ENCODE data around the gene TAPT1.
"Not testable (repeated sequence)": the region's sequence is repeated elsewhere in the genome, so short reads cannot be mapped to it uniquely, and the experiment has no call there.

TAPT1 gene

DNA sequence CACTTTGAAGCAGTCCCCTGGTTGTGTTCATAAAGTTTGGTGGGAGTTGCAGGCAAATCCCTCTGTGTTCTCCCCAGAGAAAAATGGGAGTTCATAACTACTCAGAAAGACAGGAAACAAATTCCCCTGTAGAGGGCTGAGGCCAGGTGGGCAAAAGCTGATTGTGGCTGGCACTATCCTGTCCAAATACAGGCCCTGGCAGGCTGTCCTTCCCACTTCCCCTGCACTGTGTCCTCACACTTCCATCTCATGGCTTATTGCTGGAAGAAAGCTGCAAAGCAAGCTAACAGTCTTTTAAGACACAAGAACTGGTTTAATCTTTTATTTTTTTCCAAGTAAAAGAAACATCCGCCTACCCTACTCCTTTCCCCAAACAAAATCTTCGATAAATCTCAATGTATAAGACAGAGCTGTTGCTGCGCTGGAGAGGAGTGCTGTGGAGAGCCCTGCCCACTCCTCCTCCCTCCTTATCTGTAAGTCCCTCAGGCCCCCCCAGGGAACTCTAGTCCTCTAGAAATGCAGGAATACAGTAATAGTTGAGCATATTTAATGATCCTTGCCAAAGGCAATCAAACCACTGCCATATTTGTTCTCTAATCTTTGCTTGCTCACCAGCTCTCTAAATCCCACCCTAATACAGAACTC lies 14.0 kb downstream of the TAPT1 start:
- no peak for DNase-seq (ENCODE audit: low spot score)

GRCh38 chr4:16207409-16207808 lies 18.9 kb downstream of the TAPT1 start:
- no peak for DNase-seq (ENCODE audit: low spot score)

- no peak for DNase-seq (ENCODE audit: low spot score)
Observed at GRCh38 chr4:16206848-16207247, 19.4 kb downstream of the TAPT1 start.

GRCh38 chr4:16206301-16206700 lies 20.0 kb downstream of the TAPT1 start:
- no peak for DNase-seq (ENCODE audit: low spot score)

- peak; percentile 53 for DNase-seq (ENCODE audit: low spot score)
Observed at GRCh38 chr4:16205298-16206164, 20.7 kb downstream of the TAPT1 start.

- no peak for DNase-seq (ENCODE audit: low spot score)
Observed at GRCh38 chr4:16204505-16204904, 21.8 kb downstream of the TAPT1 start.

DNA sequence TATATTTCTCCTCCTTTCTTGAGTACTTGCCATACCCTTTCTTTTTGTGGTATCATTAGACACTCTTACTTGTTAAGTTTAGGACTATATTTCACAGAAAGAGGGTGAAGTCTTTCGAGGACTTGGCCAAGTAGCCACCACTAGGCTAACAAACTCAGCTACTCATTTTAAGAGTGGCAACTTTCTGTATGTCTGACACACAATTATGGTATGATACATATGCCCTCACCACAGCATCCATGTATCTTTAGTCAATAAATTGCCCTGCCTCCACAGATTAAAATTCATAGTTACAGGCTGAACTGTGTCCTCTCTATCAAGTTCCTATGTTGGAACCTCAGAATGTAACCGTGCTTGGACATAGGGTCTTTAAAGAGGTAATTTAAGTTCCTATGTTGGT lies 23.2 kb downstream of the TAPT1 start:
- no peak for DNase-seq (ENCODE audit: low spot score)

- DNase-seq (ENCODE audit: low spot score): no peak
Observed at GRCh38 chr4:16202598-16202997, 23.7 kb downstream of the TAPT1 start.

- no peak for DNase-seq (ENCODE audit: low spot score)
Observed at GRCh38 chr4:16199093-16199492, 27.2 kb downstream of the TAPT1 start.

GRCh38 chr4:16197876-16198665 lies 28.2 kb downstream of the TAPT1 start:
- DNase-seq (ENCODE audit: low spot score): no peak

DNA sequence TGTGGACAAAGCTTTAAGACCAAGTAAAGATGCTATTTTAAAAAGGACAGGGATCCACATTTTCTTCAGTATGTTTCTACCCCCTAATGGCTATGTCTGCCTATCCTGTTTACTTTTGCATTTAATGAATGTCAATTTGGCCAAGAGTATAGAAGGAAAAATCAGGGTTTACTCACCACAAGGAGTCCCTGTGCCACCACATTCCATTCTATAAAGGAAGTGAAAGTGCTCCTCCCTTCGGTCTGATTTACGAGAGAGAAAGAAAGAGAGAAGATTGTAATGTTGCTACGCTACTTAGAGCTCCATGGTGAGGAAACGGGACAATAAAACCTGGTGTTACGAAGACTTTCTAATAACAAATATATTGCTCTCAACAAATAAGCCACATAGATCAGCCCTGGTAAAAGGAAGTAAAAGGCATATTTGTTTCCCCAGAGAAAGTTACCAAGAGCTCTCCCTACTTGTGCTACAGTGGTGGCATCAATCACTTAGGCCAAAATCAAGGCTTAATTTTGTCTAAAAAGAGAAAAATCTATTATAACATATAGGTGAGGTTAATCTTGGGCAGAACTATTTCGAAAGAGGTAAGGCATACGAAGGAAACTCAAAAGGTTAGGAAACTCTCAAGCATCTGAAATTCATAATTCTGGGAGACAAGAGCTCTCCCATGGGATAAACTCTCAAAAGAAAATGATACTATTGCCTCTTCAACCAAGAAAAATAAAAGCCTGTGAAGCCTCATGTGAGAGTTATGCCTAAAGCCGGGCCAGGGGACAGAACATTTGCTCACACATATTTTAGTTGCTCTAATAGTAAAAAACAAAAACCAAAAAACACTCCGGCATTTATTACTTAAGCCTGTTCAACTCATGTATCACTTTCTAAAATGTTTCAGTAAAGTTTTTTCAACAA lies 29.5 kb downstream of the TAPT1 start:
- DNase-seq (ENCODE audit: low spot score): peak; percentile 10

GRCh38 chr4:16195209-16195608 lies 31.1 kb downstream of the TAPT1 start:
- no peak for DNase-seq (ENCODE audit: low spot score)

DNA sequence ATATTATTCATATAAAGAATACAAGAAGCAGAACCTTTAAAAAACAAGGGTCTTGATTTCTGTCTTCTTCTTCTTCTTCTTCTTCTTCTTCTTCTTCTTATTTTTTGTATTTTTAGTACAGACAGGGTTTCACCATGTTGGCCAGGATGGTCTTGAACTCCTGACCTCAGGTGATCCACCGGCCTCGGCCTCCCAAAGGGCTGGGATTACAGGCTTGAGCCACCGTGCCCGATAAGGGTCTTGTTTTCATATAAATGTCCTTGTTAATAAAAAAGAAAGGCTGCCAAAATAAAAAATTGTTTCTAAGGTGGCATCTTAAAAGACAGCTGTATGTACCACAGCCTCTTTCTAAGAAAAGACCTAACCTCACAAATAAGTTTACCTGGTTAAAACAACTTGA lies 31.5 kb downstream of the TAPT1 start:
- DNase-seq (ENCODE audit: low spot score): not testable (repeated sequence)

DNA sequence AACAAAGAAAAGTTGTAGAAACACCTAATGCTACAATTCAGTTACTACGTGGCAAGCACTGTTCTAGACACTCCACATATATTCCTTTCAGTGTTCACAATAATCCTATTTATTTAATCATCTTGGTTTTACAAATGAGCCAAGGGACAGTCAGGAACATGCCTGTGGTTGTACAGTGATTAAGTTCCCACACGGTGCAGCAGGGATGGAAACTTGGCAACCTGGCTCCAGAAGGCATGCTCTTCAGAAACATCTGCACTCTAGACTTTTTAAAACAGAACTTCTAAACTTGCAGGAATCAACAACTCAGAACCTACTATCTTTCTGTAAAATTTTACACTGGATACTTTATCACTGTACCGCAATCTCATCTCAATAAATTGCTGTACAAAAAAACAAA lies 32.1 kb downstream of the TAPT1 start:
- DNase-seq (ENCODE audit: low spot score): no peak

DNA sequence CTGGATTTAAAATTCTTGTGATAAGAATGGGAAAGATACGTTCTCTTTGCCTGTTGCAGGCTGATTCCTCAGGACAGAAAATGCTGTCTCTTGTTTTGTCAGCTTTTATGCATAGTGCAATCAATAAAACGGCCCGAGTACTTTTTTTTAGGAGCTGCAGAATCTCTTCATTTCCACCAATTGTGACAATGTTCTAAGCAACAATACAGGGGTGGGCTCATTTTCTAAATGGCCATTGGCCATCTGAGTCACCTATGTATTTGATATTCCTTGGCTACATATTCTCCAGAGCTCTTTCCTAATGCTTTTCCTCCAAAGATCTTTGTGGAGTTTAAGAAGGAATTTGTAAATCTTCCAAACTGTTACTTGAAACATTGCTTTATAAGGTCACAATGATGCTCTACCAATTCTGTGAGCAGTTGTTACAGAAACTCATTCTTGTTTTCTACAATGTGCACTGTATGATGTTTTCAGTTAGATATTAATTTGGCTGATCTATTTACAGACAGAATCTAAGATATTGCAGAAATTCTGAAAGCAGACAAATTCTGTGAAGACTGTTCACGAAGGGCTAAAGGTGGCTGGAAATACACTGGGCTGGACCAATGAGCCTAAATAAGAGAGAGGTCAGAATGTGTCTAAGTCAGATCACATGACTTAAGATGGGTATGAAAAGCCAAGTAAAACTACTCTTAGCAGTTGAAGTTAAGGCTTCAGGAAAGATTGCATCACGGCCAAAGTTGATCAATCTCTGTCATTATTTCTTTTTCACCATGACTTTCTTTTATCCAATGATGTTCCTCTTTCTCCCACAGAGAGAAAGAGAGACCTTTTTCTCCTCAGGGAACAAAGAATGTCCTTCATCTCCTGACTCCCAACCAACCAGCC lies 33.4 kb downstream of the TAPT1 start:
- DNase-seq (ENCODE audit: low spot score): no peak

GRCh38 chr4:16192057-16192456 lies 34.2 kb downstream of the TAPT1 start:
- no peak for DNase-seq (ENCODE audit: low spot score)

- DNase-seq (ENCODE audit: low spot score): no peak
Observed at GRCh38 chr4:16187455-16187854, 38.8 kb downstream of the TAPT1 start.

GRCh38 chr4:16186986-16187385 lies 39.3 kb downstream of the TAPT1 start:
- no peak for DNase-seq (ENCODE audit: low spot score)

DNA sequence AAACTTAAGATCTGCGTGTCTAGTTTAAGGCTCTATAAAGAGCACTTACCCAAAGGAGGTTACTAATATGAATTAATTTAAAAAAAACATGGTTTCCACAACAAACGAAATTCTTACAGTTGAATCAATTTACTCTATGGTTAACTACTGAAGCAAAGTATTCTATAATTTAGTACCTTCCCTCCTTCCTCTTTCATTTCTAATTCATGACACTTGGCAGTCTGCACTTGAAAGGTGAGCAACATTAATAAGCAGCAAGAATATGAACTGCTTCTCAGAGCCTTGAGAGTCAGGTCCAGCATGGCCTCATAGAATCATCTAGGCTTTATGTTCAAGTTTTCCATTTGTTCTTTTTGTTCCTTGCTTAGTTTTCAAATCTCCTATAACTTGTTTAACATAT lies 42.7 kb downstream of the TAPT1 start:
- DNase-seq (ENCODE audit: low spot score): peak; percentile 10

GRCh38 chr4:16176621-16177020 lies 49.6 kb downstream of the TAPT1 start:
- DNase-seq (ENCODE audit: low spot score): no peak

DNA sequence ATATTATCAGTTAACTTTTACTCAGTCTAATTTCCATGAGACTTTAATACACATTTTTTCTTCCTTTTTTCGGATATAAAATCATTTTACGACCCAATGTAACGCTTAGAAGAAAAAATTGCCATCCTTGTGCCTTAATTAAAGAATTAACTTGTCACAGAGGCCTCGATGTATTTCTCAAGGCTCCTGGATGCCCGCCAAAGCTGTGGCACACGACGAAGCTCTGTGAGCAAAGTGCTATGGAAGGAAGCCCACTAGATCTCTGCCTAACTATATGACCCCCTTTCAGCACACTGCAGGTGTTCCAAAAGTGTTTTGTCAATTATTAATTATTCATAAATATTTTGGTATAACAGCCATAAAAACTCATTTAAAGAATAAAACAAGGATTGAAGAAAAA lies 54.4 kb downstream of the TAPT1 start:
- DNase-seq (ENCODE audit: low spot score): no peak

All from germinal center (tissue), 1 donor.